PC-3 (cell line): ENCODE results near the gene UBN2. TPM values are rescaled to one million over a fixed set of nuclear protein-coding genes. Genes with fewer than 3 reads are reported as not detected.

Source experiments
- ATAC-seq: fragments of 200-7000 bp; cut with Tn5 transposase; 2 replicates; pipeline ENCODE4 v1.9.1; 2020; ENCODE audit warnings: mild to moderate bottlenecking, moderate library complexity
- BruUV-seq: library from RNA; stranded (reverse); fragments of 400-500 nt; replicated peaks from 2 replicates; lab custom pipeline; 2021; lab: Mats Ljungman, UMichigan
- CTCF ChIA-PET: fragments of 300-600 bp; sonication (Branson Sonifier 250); formaldehyde crosslinking; loops from one replicate; lab custom pipeline; 2022; ENCODE audit warnings: antibody characterized with exemption; lab: Charles Lee
- POLR2A ChIA-PET: fragments of 300-600 bp; sonication (Branson Sonifier 250); formaldehyde crosslinking; loops from one replicate; lab custom pipeline; 2022; ENCODE audit warnings: antibody characterized with exemption; ENCODE audit not compliant: unreplicated experiment; lab: Charles Lee
- DNase-seq: peaks from one replicate; pipeline ENCODE4 v3.0.0-alpha.2; 2015
- H2AFZ ChIP-seq: fragments of 300-600 bp; sonication (generic); 2 replicates; pipeline ENCODE4 v1.6.0; 2016; ENCODE audit warnings: antibody characterized with exemption, low read length
- H3F3A ChIP-seq: fragments of 300-600 bp; sonication (generic); one replicate; pipeline ENCODE4 v1.6.0; 2017; ENCODE audit warnings: antibody characterized with exemption, low read length, control low read depth, mild to moderate bottlenecking; ENCODE audit not compliant: unreplicated experiment
- H3K27ac ChIP-seq: fragments of 300-600 bp; sonication (generic); 2 replicates; pipeline ENCODE4 v1.5.1; 2016; ENCODE audit warnings: mild to moderate bottlenecking, low read length
- H3K27me3 ChIP-seq: fragments of 300-600 bp; sonication (generic); 2 replicates; pipeline ENCODE4 v1.6.1; 2016; ENCODE audit warnings: low read length, mixed read lengths
- H3K36me3 ChIP-seq: fragments of 300-600 bp; sonication (generic); 2 replicates; pipeline ENCODE4 v1.6.1; 2016; ENCODE audit warnings: low read depth, mixed run types, low read length, mixed read lengths
- H3K4me1 ChIP-seq: fragments of 300-600 bp; sonication (generic); 2 replicates; pipeline ENCODE4 v1.5.1; 2016; ENCODE audit warnings: low read length; ENCODE audit not compliant: insufficient read depth
- H3K4me2 ChIP-seq: fragments of 300-600 bp; sonication (generic); 2 replicates; pipeline ENCODE4 v1.6.0; 2016; ENCODE audit warnings: low read length
- H3K4me3 ChIP-seq: fragments of 300-600 bp; sonication (generic); 2 replicates; pipeline ENCODE4 v1.5.1; 2016; ENCODE audit warnings: mild to moderate bottlenecking, low read length, mixed read lengths
- H3K79me2 ChIP-seq: fragments of 300-600 bp; sonication (generic); 2 replicates; pipeline ENCODE4 v1.6.1; 2017; ENCODE audit warnings: low read length, mixed read lengths
- H3K9ac ChIP-seq: fragments of 300-600 bp; sonication (generic); 2 replicates; pipeline ENCODE4 v1.6.0; 2016; ENCODE audit warnings: mild to moderate bottlenecking, low read length
- H3K9me2 ChIP-seq: fragments of 300-600 bp; sonication (generic); replicated peaks from 2 replicates; pipeline ENCODE4 v1.6.1; 2016; ENCODE audit warnings: mixed run types, low read length, mixed read lengths
- H3K9me3 ChIP-seq: fragments of 300-600 bp; sonication (generic); 2 replicates; pipeline ENCODE4 v1.6.1; 2016; ENCODE audit warnings: low read length, mixed read lengths
- H4K20me1 ChIP-seq: fragments of 300-600 bp; sonication (generic); 2 replicates; pipeline ENCODE4 v1.6.1; 2016; ENCODE audit warnings: low read length, mixed read lengths
- EZH2 ChIP-seq: fragments of 300-600 bp; sonication (generic); IDR thresholded peaks from one replicate; pipeline ENCODE4 v1.6.1; 2017; ENCODE audit warnings: antibody characterized with exemption, mild to moderate bottlenecking, low read length; ENCODE audit not compliant: unreplicated experiment
- EZH2phosphoT487 ChIP-seq: fragments of 300-600 bp; sonication (generic); IDR thresholded peaks from 2 replicates; pipeline ENCODE4 v1.6.1; 2018; ENCODE audit warnings: mild to moderate bottlenecking, antibody characterized with exemption, low read length, borderline replicate concordance
- intact Hi-C: fragments of 100-400 bp; cut with micrococcal nuclease; formaldehyde crosslinking; loops from 2 replicates; pipeline ENCODE4 v1.9.0; 2023
- total RNA-seq: library from RNA; depleted of rRNA; stranded (reverse); fragments of >200 nt; gene quantifications from 2 replicates; pipeline ENCODE4 v1.2.3, GENCODE V29; 2014
- TF ChIP-seq, protein P1 (sequence below): fragments of 300-600 bp; sonication (generic); conservative IDR thresholded peaks from 2 replicates; pipeline ENCODE4 v1.5.1; 2017; ENCODE audit warnings: antibody characterized with exemption, low read depth, mild to moderate bottlenecking, low read length

UBN2 gene
- total RNA-seq, 1 experiment from 2014 or later = 2.2 TPM

DNA sequence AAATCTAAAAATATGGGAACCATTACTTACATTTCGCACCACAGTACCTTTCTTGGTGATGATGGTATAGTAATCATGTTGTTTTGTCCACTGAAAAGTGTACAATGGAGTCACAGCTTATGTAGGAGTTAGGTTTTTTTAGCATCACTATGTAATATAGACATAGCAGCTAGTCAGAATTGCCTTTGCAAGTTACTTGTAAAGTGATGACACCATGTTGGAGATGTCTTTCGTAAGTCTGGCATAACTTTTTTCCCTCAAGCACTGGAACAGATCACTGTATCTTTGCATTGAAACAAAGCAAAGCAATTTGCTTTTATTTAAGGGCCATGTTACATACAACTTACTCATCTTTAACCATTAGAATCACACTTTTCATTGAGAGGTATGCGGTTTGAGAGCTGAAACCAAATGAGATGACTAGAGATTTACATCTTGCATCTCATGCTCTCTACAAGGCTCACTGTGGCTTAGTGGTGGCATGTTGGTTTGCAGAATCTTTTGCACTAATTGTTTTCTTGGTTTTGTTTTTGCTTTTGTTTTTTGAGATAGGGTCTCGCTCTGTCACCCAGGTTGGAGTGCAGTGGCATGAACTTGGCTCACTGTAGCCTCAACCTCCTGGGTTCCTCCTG lies 18.3 kb downstream of the UBN2 start:
- ChIA-PET POLR2A (no interaction called here), CTCF (no interaction called here)
- no peak for ATAC-seq
- Histone ChIP-seq H3K36me3 (no peaks in the 10 kb centered on the region; the same call in 1 of the 2 replicates), H3K9me2 (no peaks in the 10 kb centered on the region), H3K9me3 (no peaks in the 10 kb centered on the region), H4K20me1 (no peaks in the 10 kb centered on the region), H3K79me2 (no peaks in the 10 kb centered on the region), H3K27ac (no peak overlapping the region), H3K9ac (no peak overlapping the region), H3K4me3 (no peak overlapping the region), H3F3A (no peaks in the 10 kb centered on the region), H2AFZ (no peak overlapping the region), H3K4me1 (no peaks in the 10 kb centered on the region), H3K27me3 (no peaks in the 10 kb centered on the region), H3K4me2 (no peak overlapping the region)
- no TSS peak for BruUV-seq
- DNase-seq = no peak
- intact Hi-C loops = no loop called here
- TF ChIP-seq EZH2 (no peak), EZH2phosphoT487 (no peak)
- TF ChIP-seq, protein P1, sequence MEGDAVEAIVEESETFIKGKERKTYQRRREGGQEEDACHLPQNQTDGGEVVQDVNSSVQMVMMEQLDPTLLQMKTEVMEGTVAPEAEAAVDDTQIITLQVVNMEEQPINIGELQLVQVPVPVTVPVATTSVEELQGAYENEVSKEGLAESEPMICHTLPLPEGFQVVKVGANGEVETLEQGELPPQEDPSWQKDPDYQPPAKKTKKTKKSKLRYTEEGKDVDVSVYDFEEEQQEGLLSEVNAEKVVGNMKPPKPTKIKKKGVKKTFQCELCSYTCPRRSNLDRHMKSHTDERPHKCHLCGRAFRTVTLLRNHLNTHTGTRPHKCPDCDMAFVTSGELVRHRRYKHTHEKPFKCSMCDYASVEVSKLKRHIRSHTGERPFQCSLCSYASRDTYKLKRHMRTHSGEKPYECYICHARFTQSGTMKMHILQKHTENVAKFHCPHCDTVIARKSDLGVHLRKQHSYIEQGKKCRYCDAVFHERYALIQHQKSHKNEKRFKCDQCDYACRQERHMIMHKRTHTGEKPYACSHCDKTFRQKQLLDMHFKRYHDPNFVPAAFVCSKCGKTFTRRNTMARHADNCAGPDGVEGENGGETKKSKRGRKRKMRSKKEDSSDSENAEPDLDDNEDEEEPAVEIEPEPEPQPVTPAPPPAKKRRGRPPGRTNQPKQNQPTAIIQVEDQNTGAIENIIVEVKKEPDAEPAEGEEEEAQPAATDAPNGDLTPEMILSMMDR = no peak

DNA sequence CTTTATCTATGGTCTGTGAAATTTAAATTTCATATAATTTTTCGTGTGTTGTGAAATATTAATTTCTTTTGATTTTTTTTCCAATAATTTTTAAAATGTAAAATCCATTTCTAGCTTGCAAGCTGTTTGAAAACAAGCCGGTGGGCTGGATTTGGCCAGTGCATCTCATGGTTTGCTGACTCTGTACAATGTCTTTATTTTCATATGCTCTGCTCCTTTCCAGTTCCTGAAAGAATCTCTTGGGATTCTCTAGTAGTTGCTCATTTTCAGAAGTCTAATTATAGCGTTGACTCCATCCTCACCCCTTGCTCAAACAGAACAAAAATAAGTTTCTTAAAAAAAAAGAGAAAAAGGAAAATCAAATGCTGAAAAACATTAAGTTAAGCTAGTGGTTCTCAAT lies 21.4 kb downstream of the UBN2 start:
- Histone ChIP-seq H3K9me2 (no peaks in the 10 kb centered on the region), H3K4me1 (no peaks in the 10 kb centered on the region), H3K27ac (no peak overlapping the region), H3K4me2 (no peak overlapping the region), H3K4me3 (no peak overlapping the region), H3K79me2 (no peaks in the 10 kb centered on the region), H3K27me3 (no peaks in the 10 kb centered on the region), H4K20me1 (no peaks in the 10 kb centered on the region), H3K36me3 (no peaks in the 10 kb centered on the region; the same call in 1 of the 2 replicates), H3K9me3 (no peaks in the 10 kb centered on the region), H3K9ac (no peak overlapping the region), H3F3A (no peaks in the 10 kb centered on the region), H2AFZ (no peak overlapping the region)
- DNase-seq (no peak), ATAC-seq (no peak)
- intact Hi-C loops = no loop called here
- POLR2A ChIA-PET = no interaction called here
- CTCF ChIA-PET = no interaction called here
- TF ChIP-seq, protein P1 = no peak
- TF ChIP-seq EZH2phosphoT487 = no peak
- TF ChIP-seq EZH2 = no peak
- no TSS peak for BruUV-seq

- Histone ChIP-seq H3K4me3 (no peak overlapping the region), H4K20me1 (no peaks in the 10 kb centered on the region), H3K9me2 (no peaks in the 10 kb centered on the region), H3K9ac (no peak overlapping the region), H2AFZ (no peak overlapping the region), H3K27ac (no peak overlapping the region), H3K4me1 (no peaks in the 10 kb centered on the region), H3F3A (no peaks in the 10 kb centered on the region), H3K36me3 (no peaks in the 10 kb centered on the region; the same call in 1 of the 2 replicates), H3K79me2 (no peaks in the 10 kb centered on the region), H3K4me2 (no peak overlapping the region), H3K9me3 (no peaks in the 10 kb centered on the region), H3K27me3 (no peaks in the 10 kb centered on the region)
- BruUV-seq = no TSS peak
- DNase-seq (no peak), ATAC-seq (no peak)
- CTCF ChIA-PET = no interaction called here
- TF ChIP-seq EZH2phosphoT487 (no peak), EZH2 (no peak)
- TF ChIP-seq, protein P1 = no peak
- intact Hi-C loops = no loop called here
- POLR2A ChIA-PET = no interaction called here
Measured at GRCh38 chr7:139254281-139254680, 23.2 kb downstream of the UBN2 start.
